NCI-H524 treated with DMSO at 0.1 percent for 48 hours (cell line): ENCODE measurements around the gene EIF1.
"Not testable (repeated sequence)": the region's sequence is repeated elsewhere in the genome, so short reads cannot be mapped to it uniquely, and the experiment has no call there.

ENCODE experiments used
- DNase-seq: peaks from one replicate; lab custom pipeline; 2025; lab: John Stamatoyannopoulos, UW

The EIF1 gene

DNA sequence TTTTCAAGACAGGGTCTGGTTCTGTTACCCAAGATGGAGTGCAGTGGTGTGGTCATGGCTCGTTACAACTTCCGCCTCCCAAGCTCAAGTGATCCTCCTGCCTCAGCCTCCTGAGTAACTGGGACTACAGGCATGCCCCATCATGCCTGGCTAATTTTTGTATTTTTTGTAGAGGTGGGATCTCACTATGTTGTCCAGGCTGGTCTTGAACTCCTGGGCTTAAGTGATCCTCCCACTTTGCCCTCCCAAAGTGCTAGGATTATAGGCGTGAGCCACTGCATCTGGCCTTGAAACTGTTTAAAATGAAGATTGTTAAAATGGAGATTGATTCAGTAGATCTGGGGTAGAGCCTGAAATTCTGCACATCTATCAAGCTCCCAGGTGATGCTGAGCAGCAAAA is 12.2 kb downstream of the EIF1 start:
- not testable (repeated sequence) for DNase-seq

DNA sequence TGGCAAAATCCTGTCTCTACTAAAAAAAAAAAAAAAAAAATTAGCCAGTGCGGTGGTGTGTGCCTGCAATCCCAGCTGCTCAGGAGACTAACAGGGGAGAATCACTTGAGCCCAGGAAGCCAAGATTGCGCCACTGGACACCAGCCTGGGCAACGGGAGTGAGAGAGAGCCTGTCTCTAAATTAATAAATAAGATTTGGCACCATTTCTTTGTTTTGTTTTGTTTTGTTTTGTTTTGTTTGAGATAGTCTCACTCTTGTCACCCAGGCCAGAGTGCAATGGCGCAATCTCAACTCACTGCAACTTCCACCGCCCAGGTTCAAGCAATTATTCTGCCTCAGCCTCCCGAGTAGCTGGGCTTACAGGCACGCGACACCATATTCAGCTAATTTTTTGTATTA is 14.0 kb downstream of the EIF1 start:
- no peak for DNase-seq

DNA sequence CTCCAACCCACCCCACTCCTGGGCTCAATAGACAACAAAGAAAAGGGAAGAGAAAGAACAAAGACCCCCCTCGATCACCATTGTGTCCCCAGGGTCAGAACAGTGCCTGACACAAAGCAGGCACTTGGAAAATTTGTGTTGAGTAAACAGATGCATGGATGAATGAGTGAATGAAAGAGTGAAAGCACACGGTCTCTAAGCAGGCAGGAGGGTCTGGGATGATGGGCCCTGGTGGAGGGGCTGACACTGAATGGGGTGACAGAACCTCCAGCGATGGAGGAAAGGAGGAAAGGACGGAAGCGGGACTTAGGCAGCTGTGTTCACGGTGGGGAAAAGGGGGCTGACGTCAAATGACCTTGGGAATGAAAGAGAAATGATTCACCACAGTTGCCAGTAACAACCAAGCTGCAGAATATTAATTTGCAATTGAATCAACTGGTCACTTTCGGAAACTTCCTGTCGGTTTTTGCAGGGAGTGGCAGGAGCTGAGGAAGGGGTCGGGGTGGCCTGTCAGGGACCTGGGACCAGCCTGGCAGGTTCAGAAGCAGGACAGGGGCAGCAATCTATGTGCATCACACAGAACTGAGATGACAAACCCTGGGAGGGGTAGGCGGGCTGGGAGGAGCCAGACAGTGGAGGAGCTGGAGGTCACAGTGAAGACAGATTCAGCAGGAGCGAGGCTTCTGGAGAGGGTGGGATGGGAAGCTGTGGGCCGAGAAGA is 16.7 kb downstream of the EIF1 start:
- DNase-seq, result no peak

DNA sequence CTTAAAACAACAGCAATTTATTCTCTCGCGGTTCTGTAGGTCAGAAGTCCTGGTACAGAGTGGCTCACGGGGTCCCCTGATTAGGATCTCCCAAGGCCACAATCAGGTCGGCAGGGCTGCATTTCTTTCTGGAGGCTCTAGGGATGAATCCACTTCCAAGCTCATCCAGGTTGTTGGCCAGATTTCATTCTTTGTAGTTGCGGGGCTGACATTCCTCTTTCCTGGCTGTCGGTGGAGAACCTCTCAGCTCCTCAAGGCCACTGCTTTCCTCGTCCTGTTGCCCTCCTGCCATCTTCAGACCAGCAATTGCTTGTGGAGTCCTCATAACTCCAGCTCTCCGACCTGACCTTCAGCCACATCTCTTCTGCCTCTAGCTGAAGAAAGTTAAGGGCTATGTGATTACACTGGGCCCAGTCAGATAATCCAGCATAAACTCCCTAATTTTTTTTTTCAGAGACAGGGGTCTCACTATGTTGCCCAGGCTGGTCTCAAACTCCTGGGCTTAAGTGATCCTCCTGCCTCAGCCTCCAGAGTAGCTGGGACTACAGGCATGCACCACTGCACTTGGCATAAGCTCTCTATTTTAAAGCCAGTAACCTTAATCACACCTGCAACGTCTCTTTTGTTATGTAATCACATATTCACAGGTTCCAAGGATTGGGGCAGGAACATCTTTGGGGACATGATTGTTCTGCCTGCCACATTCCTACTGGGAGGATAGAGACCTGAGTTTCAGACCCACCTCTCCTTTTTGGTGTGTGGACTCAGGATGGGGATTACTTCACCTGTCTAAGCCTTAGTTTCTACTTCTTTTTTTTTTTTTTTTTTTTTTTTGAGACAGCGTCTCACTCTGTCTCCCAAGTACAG is 19.4 kb downstream of the EIF1 start:
- DNase-seq, result no peak

DNA sequence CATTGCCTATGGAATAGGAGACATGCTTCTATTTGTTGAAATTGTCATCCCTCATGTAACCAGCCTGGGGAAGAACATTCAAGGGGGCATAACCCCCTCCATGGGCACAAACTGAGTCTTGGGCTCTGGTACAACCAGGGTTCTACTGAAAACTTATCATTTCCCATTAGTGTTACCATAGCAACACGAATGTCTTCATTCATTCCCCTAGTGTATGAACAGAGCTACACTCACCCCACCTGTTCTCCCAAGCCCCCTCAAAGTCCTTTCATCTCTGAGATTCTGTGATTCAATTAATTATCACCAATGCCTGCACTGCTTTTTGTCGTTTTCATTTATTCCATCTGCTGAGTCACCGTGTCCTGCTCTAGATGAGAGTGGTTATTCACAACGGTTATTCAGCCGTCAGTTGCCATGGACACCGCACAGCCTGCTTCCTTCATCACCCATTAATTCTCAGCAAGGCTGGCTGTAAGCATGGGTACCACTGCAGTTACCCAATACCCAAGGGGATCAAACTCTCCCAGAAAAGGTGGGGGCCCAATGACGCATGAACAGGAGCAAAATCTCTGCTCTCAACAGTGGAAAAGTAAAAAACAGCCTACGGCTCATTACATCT is 21.9 kb downstream of the EIF1 start:
- DNase-seq, result no peak

DNA sequence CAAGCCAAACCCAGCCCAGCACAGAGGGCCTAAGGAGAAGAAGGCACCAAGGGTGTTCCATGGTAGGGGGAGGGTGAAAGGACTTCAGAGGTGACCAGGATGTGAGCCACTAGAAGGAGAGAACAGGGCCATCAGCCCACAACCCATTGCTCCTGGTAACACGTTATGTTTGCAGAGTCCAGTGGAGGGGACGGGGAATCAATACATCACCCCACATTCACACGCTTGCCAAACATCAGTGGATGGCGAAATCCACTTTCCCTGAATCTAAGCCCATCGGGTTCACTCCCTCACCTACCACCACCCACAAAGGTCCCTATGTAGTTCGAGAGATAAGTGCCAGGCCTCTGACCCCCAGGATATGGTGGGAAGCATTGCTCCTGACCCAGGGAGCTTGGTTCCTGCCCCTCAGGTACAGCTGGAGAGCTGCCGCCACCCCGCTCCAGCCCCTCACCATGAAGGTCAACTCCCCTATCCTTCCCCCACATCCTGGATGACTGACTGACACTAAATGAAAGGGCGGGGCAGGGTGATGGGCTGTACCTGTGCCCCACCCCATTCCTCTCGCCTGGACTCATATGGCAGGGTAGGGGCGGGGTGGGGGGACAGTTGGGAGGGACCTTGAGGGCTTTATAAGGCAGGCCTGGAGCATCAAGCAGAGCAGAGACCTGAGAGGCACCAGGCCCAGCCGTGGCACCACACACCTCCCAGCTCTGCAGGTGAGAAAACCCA is 23.1 kb downstream of the EIF1 start, which contains the start of gene GAST:
Gene GAST, plus strand, starts transcription at position 663 of the 732 bp plus-strand sequence. CDS start 3,106 bp downstream, outside the sequence.
- no peak for DNase-seq

DNA sequence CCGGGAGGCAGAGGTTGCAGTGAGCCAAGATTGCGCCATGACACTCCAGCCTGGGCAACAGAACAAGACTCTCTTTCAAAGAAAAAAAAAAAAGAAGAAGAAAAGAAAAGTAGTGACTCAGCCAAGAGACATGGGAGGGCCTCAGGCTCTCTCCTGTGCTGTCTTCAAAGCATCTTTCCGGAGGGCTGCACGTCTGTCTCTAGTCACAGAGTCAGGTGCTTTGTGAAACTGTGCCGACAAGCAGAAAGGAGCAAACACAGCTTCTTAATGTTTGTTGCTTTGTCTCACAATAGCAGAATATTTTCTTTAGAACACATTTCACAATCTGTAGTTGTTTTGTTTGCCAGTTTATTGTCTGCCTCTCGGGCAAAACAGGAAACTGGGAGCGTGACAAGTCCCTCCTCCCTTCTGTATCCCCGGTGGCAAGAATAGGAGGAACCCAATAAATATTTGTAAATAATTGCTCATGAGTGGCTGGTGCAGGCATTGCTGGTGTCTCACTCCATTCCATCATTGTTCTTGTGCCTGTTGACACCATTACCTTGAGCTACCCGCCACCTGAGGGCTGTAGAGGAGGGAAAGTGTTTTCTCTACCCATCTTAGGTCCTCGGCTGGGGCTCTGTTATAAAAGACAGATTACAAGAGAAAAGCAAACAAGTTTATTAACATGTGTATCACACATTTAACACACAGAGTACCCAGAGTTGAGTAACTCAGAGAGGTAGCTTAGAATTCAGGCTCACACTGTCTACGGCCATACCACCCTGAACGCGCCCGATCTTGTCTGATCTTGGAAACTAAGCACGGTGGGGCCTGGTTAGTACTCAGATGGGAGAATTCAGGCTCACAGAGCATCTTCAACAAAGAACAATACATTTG is 29.0 kb downstream of the EIF1 start:
- no peak for DNase-seq

DNA sequence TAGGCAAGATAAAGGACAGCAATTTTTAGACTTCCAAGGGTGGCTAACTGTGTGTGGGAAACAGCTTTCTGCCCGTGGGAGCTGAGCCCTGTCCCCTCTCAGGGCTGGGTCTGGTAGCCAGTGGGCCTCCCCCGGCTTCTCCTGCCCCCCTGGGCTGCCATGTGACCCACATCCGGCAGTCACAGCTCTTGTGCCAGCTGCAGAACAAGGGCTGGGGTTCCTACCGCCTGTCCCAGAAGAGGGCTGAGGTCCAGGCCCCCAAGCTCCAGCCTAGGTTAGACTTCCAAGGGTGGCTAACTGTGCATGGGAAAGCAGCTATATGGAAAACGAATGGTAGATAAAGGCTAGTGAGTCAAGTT is 29.6 kb downstream of the EIF1 start:
- DNase-seq, result no peak

DNA sequence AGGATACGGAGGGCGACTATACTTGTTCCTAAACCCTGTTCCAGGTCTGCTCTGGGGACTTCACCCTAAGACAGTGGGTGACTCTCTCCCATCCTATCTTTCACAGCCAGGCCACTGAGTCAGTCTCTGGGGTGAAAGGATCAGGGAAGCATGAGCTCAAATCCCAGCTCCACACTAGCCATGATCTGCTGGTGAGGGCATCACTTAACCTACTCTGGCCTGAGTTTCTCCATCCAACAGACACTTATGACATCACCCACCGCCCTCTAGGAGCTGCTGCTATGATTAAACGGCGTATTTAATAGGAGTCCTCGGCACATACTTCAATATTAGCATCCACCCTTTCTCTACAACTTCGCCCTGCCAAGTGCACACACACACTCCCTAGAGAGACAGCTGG is 33.5 kb downstream of the EIF1 start:
- DNase-seq, result no peak

DNA sequence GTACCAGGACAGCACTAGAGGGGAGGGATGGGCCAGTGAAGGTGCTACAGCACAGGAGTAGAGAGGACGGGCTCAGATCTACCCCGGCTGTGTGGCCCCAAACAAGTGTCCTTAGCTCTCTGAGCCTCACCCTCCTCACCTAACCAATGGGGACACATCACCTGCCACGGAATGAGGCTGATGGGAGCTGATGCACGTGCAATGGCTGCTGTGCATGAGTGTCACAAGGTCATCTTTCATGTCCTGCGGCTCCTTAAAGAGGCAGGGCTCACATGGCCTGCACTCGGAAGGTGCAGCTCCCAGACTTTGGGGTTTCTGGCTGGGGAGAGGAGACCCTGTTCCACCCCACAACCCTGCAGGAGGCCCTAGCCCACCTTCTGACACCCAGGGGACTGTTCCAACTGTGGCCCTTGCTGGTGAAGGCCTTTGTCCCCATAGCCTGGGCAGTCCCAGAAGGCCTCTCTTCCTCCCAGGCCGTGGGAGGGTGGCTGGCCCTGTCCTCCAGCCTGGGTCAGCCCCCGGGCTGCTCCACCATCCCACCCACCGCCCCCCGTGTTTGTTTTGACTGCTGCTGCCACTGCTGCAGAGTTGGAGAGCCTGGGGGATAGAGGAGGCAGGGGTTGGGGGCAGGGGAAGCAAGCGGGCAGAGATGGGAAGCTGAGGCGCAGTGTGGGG is 35.3 kb downstream of the EIF1 start:
- DNase-seq, result no peak

DNA sequence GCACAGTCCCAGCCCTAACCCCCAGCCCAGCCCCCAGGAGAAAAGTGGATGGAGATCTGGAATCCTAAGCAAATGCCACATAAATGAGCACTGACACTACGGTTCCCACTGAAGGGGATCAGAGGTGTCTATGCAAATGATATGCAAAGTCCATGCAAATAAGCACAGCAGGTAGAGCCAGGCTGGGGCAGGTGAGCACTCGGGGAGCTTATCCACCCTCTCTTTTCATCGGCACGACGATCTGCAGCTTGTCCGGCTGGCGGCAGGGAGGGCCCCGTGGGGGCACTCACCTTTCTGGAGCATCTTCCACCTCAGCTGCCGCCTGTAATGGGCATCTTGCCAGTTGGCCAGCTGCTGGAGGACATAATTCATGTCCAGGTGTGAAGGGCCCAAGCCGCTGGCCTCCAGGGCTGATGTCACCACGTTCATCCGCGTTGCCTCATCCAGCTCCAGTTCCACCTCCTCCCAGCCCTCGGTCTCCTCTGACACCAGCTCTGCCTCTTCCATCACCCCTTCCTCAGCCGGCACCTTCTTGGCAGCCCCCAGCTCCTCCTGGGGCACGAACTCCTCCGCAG is 35.9 kb downstream of the EIF1 start:
- no peak for DNase-seq

DNA sequence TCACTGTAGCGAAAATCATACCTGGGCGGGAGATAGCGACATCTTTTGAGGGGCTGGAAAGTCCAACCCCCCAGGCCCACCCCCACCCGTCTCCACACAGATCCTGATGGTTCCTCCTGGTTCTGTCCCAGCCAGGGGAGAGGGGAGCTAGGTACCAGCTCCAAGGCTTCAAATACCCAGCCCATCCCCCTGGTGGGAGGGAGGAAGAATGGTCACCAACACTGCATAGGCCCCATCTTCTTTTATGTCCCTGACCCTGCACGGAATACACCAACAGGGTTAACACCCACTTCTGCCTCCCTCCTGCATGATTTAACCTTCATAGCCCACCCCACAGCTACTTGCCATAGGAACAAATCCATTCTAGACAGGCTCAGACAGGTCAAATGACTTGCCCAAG is 36.4 kb downstream of the EIF1 start:
- DNase-seq, result no peak

DNA sequence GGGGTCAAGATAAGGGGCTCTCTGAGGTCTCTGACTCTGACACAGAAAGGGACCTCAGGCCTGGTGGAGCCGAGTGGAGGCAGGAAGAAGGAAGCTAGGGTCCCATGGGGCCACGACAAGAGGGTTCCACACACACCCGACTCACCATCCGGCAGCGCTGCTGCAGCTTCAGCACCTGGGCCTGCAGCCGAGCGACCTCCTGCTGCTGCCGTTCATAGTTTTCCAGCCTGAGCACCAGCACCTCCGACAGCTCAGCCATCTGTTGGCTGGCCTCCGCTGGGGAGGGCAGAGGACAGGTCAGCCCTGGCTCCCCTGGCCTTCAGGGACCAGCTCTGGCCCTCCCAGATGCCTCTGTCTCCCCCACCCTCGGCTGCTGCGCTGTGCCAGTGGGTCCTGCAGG is 39.4 kb downstream of the EIF1 start:
- no peak for DNase-seq

DNA sequence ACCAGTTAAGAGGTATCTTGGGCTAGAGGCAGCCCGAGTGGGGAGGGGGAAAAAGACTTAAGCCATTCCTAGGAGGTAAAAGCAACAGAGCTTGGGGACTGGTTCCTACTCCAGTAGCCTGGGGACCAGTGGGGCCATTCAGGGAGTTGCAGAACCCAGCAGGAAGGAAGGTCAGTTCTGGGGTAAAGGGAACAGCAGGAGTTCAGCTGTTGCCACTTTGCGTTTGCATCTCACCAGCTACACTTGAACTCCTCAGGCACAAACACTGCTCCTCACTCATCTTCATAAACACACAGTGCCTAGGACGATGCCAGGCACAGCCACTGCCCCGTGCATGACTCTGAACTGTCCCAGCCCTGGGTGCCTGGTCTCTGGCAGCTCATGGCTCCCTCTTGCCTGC is 41.8 kb downstream of the EIF1 start:
- DNase-seq, result no peak

DNA sequence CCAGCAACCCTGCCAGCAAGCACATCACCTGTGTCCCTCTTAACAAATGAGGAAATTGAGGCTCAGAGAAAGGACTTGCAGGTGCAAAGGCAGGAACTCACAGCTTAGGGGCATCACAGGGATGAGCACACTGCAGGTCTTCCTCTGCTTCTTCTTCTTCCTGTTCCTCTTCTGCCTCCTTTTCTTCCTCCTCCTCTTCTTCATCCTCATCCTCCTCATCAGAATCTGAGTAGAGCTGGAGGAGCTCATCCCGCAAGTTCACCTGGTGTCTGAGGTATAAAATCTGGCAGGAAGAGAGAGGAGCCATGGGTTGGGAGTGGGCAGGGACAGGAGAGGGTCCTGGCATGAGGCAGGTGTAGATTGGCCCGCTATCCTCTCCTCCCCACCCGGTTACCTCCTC is 43.2 kb downstream of the EIF1 start:
- DNase-seq, result no peak

DNA sequence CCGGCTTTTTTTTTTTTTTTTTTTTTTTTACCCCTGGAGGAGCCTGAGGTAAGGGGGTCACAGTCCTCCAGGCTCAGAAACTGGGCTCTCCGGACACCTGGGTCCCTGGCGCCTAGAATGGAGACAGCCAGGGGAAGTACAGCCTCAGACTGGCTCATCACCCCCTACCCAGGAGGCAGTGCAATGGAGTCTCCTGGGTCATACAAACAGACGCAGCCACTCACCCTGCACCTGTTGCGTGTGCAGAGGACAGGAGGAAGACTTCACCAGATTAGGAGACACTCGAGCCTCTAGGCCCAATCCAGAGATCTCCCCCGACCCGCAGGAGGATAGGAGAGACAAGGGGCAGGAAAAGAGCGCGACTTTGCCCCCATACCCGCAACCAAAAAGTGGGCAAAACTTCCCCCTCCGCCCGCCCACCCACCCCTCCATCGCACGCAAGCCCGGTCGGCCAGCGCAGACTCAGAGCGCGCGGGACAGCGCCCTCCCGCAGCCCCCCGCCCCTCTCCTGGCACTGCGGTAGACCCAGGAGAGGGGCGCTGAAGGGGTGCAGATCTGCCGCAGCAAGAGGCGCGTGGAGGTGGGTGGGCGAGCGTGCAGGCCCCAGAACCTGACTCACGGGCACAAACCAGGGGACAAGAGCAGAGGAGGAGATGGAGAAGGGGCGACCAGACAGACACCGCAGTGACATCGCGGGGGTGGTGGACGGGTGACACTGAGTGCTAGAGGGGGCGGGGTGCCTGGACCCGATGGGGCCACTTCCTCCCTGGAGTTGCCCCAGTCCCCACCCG is 44.9 kb downstream of the EIF1 start:
- DNase-seq, result no peak

DNA sequence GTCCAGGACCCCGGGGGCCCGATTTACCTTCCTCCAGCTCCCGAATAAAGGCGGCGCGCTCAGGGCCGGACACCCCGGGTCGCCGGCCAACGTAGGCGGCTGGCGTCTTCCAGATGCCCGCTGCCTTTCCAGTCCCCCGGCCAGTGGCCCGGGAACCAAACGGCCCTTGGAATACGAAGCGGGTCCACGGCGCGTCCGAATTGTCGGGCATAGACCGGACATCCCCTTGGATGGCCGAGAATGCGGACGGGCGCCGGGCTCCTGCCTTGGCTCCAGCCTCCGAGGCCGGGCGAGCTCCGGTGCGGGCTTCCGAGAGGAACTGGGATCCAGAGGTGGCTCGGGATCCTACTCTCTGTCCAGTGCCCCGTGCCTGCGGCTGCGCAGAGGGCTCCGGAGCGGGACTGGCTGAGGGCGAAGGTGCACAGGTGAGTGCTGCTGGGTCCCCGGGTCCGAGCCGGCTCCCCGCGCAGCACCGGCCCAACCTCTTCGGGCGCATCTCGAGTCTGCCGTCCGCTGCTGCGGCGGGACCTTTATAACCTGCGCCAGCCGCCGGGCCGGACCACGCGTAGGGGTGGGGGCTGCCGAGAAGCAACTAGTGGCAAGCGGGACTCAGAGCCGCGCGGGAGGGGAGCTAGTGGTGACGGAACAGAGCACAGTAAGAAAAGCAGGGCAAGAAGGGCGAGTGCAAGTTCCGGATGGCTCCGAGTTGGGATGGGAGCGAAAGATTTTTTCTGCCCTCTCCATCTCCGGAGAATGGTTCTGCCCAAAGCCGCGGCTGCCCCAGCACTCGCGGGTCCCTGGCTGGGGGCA is 45.7 kb downstream of the EIF1 start, which contains the start of gene HAP1:
Gene HAP1, minus strand, starts transcription at position 505 of the 810 bp plus-strand sequence. Its CDS starts 9 bp downstream, at position 496.
- no peak for DNase-seq

DNA sequence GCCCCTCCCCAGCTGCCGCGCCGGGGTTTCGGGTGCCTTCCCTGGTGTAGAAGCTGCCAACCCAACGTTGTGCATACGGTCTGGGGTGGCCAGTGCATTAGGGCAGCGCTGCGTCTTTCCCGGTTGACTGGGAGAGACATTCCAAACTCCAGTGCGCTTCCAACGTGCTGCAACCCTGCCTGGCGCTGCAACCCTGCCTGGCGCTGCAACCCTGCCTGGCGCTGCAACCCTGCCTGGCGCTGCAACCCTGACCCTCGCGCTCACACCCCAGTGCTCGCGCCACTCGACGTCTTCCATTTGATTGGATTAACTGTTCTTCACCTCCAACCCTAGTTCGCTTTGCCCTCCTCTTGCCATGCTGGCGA is 46.2 kb downstream of the EIF1 start:
- DNase-seq, result no peak

DNA sequence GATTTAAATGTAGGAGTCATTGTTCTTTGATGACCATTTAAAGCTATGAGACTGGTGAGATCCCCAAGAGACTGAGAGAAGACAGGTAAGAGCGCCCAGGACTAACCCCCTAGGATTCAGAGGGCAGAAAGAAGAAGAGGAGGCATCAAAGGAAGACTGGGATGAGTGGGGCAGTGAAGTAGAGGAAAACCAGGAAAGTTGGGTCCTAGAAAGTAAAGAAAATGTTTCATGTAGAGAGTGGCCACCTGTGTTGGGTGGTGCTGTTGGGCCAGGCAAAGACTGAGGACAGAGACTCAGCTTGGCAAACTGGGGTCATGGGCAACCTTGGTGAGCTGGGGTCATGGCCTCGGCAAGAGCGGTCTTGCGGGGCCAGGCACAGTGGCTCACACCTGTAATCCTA is 47.1 kb downstream of the EIF1 start:
- DNase-seq, result no peak
